Neural crest cell (in vitro differentiated cells): ENCODE results near the gene PATE3. TPM values are rescaled to one million over a fixed set of nuclear protein-coding genes. Genes with fewer than 3 reads are reported as not detected.

Experiments used
- DNase-seq: peaks from one replicate; pipeline ENCODE4 v3.0.0; 2021; ENCODE audit warnings: low read depth, mixed read lengths, low spot score
- H3K27ac Mint-ChIP-seq: one replicate; pipeline ENCODE4 v1.8.0; 2021; ENCODE audit warnings: mild to moderate bottlenecking, mixed read lengths; ENCODE audit not compliant: unreplicated experiment
- H3K27me3 Mint-ChIP-seq: 2 replicates; pipeline ENCODE4 v1.8.0; 2021; ENCODE audit warnings: low read depth, mild to moderate bottlenecking, mixed read lengths
- H3K36me3 Mint-ChIP-seq: 2 replicates; pipeline ENCODE4 v1.8.0; 2021; ENCODE audit warnings: low read depth, mild to moderate bottlenecking, mixed read lengths
- H3K4me1 Mint-ChIP-seq: 2 replicates; pipeline ENCODE4 v1.8.0; 2021; ENCODE audit warnings: mixed read lengths
- H3K4me3 Mint-ChIP-seq: one replicate; pipeline ENCODE4 v1.8.0; 2021; ENCODE audit warnings: mild to moderate bottlenecking, mixed read lengths
- H3K9me3 Mint-ChIP-seq: 2 replicates; pipeline ENCODE4 v1.8.0; 2021; ENCODE audit warnings: mixed read lengths
- CTCF ChIP-seq: fragments of 200-600 bp; sonication (generic); conservative IDR thresholded peaks from 2 replicates; pipeline ENCODE4 v1.5.0; 2021; ENCODE audit warnings: antibody characterized with exemption, mild to moderate bottlenecking
- total RNA-seq: library from RNA; stranded (reverse); gene quantifications from 2 replicates; pipeline ENCODE4 v1.2.1, GENCODE V29; 2021

PATE3 gene
- total RNA-seq, 1 donor from 2014 or later = not detected

DNA sequence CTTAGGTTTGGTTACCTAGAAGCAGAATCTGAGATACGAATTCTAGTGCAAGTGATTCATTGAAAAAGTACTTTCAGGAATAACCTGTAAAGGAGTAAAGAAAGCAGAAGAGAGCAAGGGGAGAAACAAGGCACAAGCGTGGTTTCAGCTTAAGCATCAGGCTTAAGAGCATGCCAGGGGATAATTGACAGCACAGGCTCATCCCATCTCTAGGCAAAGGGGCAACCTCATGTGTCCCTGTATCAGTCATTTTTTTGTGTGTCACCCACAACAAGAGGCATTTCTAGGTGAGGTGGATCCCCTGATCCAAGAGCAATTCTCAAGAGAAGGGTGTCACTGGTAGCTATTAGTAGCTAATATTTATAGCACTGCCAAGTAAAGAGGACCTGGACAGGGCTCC lies 17.3 kb upstream of the PATE3 start:
- H3K4me3 Mint-ChIP-seq = no peak overlapping the region
- H3K36me3 Mint-ChIP-seq = no peaks in the 10 kb centered on the region
- H3K27me3 Mint-ChIP-seq = peaks cover 28% of the 10 kb centered on the region
- TF ChIP-seq CTCF = no peak
- H3K9me3 Mint-ChIP-seq = no peaks in the 10 kb centered on the region
- H3K27ac Mint-ChIP-seq = no peak overlapping the region
- H3K4me1 Mint-ChIP-seq = no peaks in the 10 kb centered on the region
- DNase-seq = no peak

GRCh38 chr11:125772834-125773505 lies 15.0 kb upstream of the PATE3 start:
- Mint-ChIP-seq H3K27me3 (peaks cover 32% of the 10 kb centered on the region), H3K9me3 (no peaks in the 10 kb centered on the region), H3K4me1 (no peaks in the 10 kb centered on the region), H3K36me3 (no peaks in the 10 kb centered on the region), H3K4me3 (no peak overlapping the region), H3K27ac (no peak overlapping the region)
- DNase-seq = no peak
- TF ChIP-seq CTCF = no peak

- Mint-ChIP-seq H3K36me3 (no peaks in the 10 kb centered on the region), H3K27ac (no peak overlapping the region), H3K4me1 (no peaks in the 10 kb centered on the region), H3K4me3 (no peak overlapping the region), H3K9me3 (no peaks in the 10 kb centered on the region), H3K27me3 (peaks cover 34% of the 10 kb centered on the region)
- DNase-seq = no peak
- no peak for TF ChIP-seq CTCF
These were observed 14.4 kb upstream of the PATE3 start for GRCh38 chr11:125773516-125773915.

GRCh38 chr11:125777309-125777708 lies 10.6 kb upstream of the PATE3 start:
- no peak for DNase-seq
- Mint-ChIP-seq H3K27me3 (peaks cover 18% of the 10 kb centered on the region), H3K27ac (no peak overlapping the region), H3K9me3 (peaks cover 2% of the 10 kb centered on the region), H3K4me3 (no peak overlapping the region), H3K4me1 (no peaks in the 10 kb centered on the region), H3K36me3 (no peaks in the 10 kb centered on the region)
- no peak for TF ChIP-seq CTCF

DNA sequence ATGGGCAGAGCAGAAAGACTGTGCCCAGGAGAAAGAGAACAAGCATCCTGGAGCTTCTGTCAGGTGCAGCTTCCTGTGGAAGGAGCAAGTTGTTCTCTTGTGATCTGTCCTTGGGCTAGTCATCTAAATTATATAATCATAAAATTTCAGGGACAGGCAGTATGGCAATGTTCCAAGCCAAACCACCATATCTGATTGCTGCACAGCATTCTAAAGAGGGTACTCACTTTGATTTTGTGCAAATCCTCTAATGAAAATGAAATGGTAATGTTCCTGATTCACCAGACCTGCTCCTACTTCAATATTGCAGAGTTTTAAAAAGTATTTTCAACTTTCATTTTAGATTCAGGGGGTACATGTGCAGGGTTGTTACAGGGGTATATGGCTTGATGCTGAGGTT lies 9.2 kb upstream of the PATE3 start, which contains the start of gene PATE2:
Gene PATE2, minus strand, starts transcription at position 101 of the 400 bp plus-strand sequence. Its CDS starts 55 bp downstream, at position 46.
- Mint-ChIP-seq H3K9me3 (peaks cover 2% of the 10 kb centered on the region), H3K36me3 (no peaks in the 10 kb centered on the region), H3K27ac (no peak within 1 kb of the TSS), H3K27me3 (peaks cover 13% of the 10 kb centered on the region), H3K4me3 (no peak within 1 kb of the TSS), H3K4me1 (no peaks in the 10 kb centered on the region)
- DNase-seq = no peak
- no peak for TF ChIP-seq CTCF
